HG03439 (cell line): ENCODE data around the gene ALG13.
A peak's percentile ranks its signal among the peaks of the same experiment; 100 is the strongest.
"Not testable (repeated sequence)": the region's sequence is repeated elsewhere in the genome, so short reads cannot be mapped to it uniquely, and the experiment has no call there.

ENCODE experiments used
- ATAC-seq: cut with Tn5 transposase; IDR thresholded peaks from one replicate; pipeline ENCODE4 v1.9.1; 2021; ENCODE audit warnings: mild to moderate bottlenecking, moderate library complexity; ENCODE audit not compliant: unreplicated experiment

Gene ALG13

GRCh38 chrX:111680988-111681779 is at the start of gene ALG13:
ALG13 (plus strand) TSS chrX:111681170; CDS start chrX:111681219, 49 bp downstream.
- peak; percentile 98 for ATAC-seq

- no peak for ATAC-seq
Measured at GRCh38 chrX:111634823-111635729, 45.9 kb upstream of the ALG13 start.

GRCh38 chrX:111641969-111642368 is 39.0 kb upstream of the ALG13 start:
- ATAC-seq = no peak

GRCh38 chrX:111645165-111645564 is 35.8 kb upstream of the ALG13 start:
- ATAC-seq = not testable (repeated sequence)

- no peak for ATAC-seq
Measured at GRCh38 chrX:111645607-111646006, 35.4 kb upstream of the ALG13 start.

GRCh38 chrX:111646515-111646914 is 34.5 kb upstream of the ALG13 start:
- no peak for ATAC-seq

GRCh38 chrX:111648802-111649201 is 32.2 kb upstream of the ALG13 start:
- no peak for ATAC-seq

GRCh38 chrX:111649638-111650037 is 31.3 kb upstream of the ALG13 start:
- ATAC-seq = no peak

- no peak for ATAC-seq
Measured at GRCh38 chrX:111650845-111651244, 30.1 kb upstream of the ALG13 start.

GRCh38 chrX:111652719-111653118 is 28.3 kb upstream of the ALG13 start:
- no peak for ATAC-seq

GRCh38 chrX:111661241-111661640 is 19.7 kb upstream of the ALG13 start:
- no peak for ATAC-seq

GRCh38 chrX:111662292-111662691 is 18.7 kb upstream of the ALG13 start:
- ATAC-seq = no peak

GRCh38 chrX:111671668-111672067 is 9.3 kb upstream of the ALG13 start:
- no peak for ATAC-seq

GRCh38 chrX:111687305-111687704 is 6.3 kb downstream of the ALG13 start:
- no peak for ATAC-seq

- ATAC-seq = no peak
Measured at GRCh38 chrX:111695297-111695880, 14.4 kb downstream of the ALG13 start.

- no peak for ATAC-seq
Measured at GRCh38 chrX:111719426-111720210, 38.6 kb downstream of the ALG13 start.

- ATAC-seq = no peak
Measured at GRCh38 chrX:111728096-111728495, 47.1 kb downstream of the ALG13 start.

- no peak for ATAC-seq
Measured at GRCh38 chrX:111731351-111731750, 50.4 kb downstream of the ALG13 start.

GRCh38 chrX:111736571-111736970 is 55.6 kb downstream of the ALG13 start:
- ATAC-seq = no peak

GRCh38 chrX:111742018-111742417 is 61.0 kb downstream of the ALG13 start:
- ATAC-seq = no peak

GRCh38 chrX:111743316-111743715 is 62.3 kb downstream of the ALG13 start:
- no peak for ATAC-seq
